Measurements from ENCODE around the gene POLR2F. TPM values are rescaled to one million over a fixed set of nuclear protein-coding genes. Genes with fewer than 3 reads are reported as not detected.

POLR2F gene
- polyA plus RNA-seq, 1 donor from 2014 or later = 195 TPM

DNA sequence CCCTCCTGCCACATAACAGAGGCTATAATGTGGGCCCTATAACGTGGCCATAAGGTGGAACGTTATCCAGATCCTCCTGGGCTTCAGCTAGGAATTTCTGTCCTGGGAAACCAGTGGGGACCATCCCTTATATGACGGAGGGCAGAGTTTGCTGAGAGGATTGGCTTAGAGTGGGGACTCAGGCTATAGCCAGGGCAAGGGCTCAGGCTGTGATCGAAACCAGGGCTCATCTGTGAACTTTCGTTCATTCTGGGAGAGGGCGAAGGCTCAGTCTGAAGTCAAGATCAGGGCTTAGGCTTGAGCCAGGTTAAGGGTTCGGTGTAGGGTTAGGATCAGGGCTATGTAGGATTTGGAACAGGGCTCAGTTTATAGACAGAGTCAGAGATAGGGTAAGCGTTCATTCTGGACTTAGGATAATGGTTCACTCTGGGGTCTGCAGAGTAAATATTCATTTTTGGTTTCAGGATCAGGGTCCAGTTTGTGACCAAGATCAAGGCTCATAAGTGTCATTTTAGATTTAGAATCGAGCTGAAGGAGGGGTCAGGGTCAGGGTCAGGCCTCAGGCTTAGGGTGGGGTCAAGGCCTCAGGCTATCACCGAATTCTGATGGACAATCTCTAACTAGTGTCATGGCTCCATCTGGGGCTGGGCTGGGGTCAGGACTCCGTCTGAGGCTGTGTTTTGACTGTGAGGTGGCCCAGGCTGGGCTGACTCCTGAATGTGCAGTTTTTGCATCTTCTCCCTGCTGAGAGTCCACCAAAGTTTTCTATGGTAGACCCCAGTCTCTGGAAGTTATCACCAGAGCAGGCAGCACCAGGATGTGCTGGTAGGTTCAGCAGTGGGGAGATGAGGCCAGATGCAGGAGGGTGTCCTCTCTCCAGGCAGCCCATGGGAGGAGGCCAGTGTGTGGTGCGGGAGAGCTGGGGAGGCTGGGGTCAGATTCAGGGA lies 64.7 kb downstream of the POLR2F start:
- H3K9me3 ChIP-seq (ENCODE audit: low read length) = no peaks in the 10 kb centered on the region
- no peak overlapping the region for H3K9ac ChIP-seq (ENCODE audit: low read length)
- no peaks in the 10 kb centered on the region for H4K20me1 ChIP-seq (ENCODE audit: insufficient read depth)
- no peaks in the 10 kb centered on the region for H3K79me2 ChIP-seq (replicated peaks; ENCODE audit: insufficient read depth, low read length)
- H3K27me3 ChIP-seq (ENCODE audit: insufficient read depth, low read depth, low read length) = no peaks in the 10 kb centered on the region
- no peaks in the 10 kb centered on the region for H3K36me3 ChIP-seq (ENCODE audit: insufficient read depth, low read length)
- H3F3A ChIP-seq (ENCODE audit: insufficient read depth, low read length, poor library complexity, severe bottlenecking) = no peaks in the 10 kb centered on the region
- H2AFZ ChIP-seq (ENCODE audit: low read depth, low read length) = no peak overlapping the region
- TF ChIP-seq, protein P1, sequence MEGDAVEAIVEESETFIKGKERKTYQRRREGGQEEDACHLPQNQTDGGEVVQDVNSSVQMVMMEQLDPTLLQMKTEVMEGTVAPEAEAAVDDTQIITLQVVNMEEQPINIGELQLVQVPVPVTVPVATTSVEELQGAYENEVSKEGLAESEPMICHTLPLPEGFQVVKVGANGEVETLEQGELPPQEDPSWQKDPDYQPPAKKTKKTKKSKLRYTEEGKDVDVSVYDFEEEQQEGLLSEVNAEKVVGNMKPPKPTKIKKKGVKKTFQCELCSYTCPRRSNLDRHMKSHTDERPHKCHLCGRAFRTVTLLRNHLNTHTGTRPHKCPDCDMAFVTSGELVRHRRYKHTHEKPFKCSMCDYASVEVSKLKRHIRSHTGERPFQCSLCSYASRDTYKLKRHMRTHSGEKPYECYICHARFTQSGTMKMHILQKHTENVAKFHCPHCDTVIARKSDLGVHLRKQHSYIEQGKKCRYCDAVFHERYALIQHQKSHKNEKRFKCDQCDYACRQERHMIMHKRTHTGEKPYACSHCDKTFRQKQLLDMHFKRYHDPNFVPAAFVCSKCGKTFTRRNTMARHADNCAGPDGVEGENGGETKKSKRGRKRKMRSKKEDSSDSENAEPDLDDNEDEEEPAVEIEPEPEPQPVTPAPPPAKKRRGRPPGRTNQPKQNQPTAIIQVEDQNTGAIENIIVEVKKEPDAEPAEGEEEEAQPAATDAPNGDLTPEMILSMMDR (IDR thresholded peaks at IDR 0.05; ENCODE audit: poor library complexity, severe bottlenecking) = no peak
- TF ChIP-seq RAD21 (conservative IDR thresholded peaks at IDR 0.05) (no peak), POLR2AphosphoS5 (IDR thresholded peaks at IDR 0.05) (no peak), TAF1 (IDR thresholded peaks at IDR 0.05; ENCODE audit: low read depth) (no peak), EP300 (conservative IDR thresholded peaks at IDR 0.05; ENCODE audit: poor library complexity, severe bottlenecking) (no peak), EZH2 (IDR thresholded peaks at IDR 0.05; ENCODE audit: borderline replicate concordance, insufficient read depth, low read length, poor library complexity, severe bottlenecking) (no peak), SMC3 (conservative IDR thresholded peaks at IDR 0.05; ENCODE audit: poor library complexity) (no peak), MXI1 (conservative IDR thresholded peaks at IDR 0.05; ENCODE audit: poor library complexity, severe bottlenecking) (no peak)
- TF ChIP-seq, protein P2, sequence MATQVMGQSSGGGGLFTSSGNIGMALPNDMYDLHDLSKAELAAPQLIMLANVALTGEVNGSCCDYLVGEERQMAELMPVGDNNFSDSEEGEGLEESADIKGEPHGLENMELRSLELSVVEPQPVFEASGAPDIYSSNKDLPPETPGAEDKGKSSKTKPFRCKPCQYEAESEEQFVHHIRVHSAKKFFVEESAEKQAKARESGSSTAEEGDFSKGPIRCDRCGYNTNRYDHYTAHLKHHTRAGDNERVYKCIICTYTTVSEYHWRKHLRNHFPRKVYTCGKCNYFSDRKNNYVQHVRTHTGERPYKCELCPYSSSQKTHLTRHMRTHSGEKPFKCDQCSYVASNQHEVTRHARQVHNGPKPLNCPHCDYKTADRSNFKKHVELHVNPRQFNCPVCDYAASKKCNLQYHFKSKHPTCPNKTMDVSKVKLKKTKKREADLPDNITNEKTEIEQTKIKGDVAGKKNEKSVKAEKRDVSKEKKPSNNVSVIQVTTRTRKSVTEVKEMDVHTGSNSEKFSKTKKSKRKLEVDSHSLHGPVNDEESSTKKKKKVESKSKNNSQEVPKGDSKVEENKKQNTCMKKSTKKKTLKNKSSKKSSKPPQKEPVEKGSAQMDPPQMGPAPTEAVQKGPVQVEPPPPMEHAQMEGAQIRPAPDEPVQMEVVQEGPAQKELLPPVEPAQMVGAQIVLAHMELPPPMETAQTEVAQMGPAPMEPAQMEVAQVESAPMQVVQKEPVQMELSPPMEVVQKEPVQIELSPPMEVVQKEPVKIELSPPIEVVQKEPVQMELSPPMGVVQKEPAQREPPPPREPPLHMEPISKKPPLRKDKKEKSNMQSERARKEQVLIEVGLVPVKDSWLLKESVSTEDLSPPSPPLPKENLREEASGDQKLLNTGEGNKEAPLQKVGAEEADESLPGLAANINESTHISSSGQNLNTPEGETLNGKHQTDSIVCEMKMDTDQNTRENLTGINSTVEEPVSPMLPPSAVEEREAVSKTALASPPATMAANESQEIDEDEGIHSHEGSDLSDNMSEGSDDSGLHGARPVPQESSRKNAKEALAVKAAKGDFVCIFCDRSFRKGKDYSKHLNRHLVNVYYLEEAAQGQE (IDR thresholded peaks at IDR 0.05; ENCODE audit: borderline replicate concordance) = no peak
- no peak overlapping the region for H3K27ac ChIP-seq (ENCODE audit: low read length)
- H3K9me2 ChIP-seq (ENCODE audit: insufficient read depth, low read length) = no peaks in the 10 kb centered on the region
- no peak overlapping the region for H3K4me3 ChIP-seq (ENCODE audit: low read length)
- no peak overlapping the region for H3K4me2 ChIP-seq (ENCODE audit: low read length)

Other genes with a start within 250 kb of the POLR2F start
- gene GCAT, start 145.8 kb upstream of the POLR2F start, polyA plus RNA-seq = 12.2 and 13.0 TPM in 2 replicates
- gene GALR3, start 130.3 kb upstream of the POLR2F start, polyA plus RNA-seq = 0.73 TPM in 1 of 2 replicates, not detected in the other
- gene ANKRD54, start 109.4 kb upstream of the POLR2F start, polyA plus RNA-seq = 92.4 and 127 TPM in 2 replicates
- 352 and 396 TPM in 2 replicates for gene EIF3L, start 104.3 kb upstream of the POLR2F start, polyA plus RNA-seq
- 11.4 and 13.0 TPM in 2 replicates for gene MICALL1, start 47.4 kb upstream of the POLR2F start, polyA plus RNA-seq
- 1.0 and 1.3 TPM in 2 replicates for gene C22orf23, start 98 bp upstream of the POLR2F start, polyA plus RNA-seq
- gene SOX10, start 30.9 kb downstream of the POLR2F start, polyA plus RNA-seq = not detected in 2 replicates
- gene PICK1, start 103.7 kb downstream of the POLR2F start, polyA plus RNA-seq = 101 and 115 TPM in 2 replicates
- not detected in 2 replicates for gene SLC16A8, start 130.5 kb downstream of the POLR2F start, polyA plus RNA-seq
- 1.2 and 2.3 TPM in 2 replicates for gene BAIAP2L2, start 157.0 kb downstream of the POLR2F start, polyA plus RNA-seq
- 18.5 and 20.0 TPM in 2 replicates for gene PLA2G6, start 228.1 kb downstream of the POLR2F start, polyA plus RNA-seq
- 2.1 and 4.8 TPM in 2 replicates for gene MAFF, start 248.3 kb downstream of the POLR2F start, polyA plus RNA-seq